Brain microvascular endothelial cell (primary cell): ENCODE measurements around the gene TM4SF20.
"Not testable (repeated sequence)": the region's sequence is repeated elsewhere in the genome, so short reads cannot be mapped to it uniquely, and the experiment has no call there.

Experiments
- DNase-seq: peaks from one replicate; pipeline ENCODE4 v3.0.0-alpha.2; 2020
- H3K27ac ChIP-seq: fragments of 250-450 bp; sonication (Bioruptor Pico); 2 replicates; pipeline ENCODE4 v1.5.1; 2020; ENCODE audit warnings: mild to moderate bottlenecking, moderate library complexity
- H3K27me3 ChIP-seq: fragments of 250-450 bp; sonication (Bioruptor Pico); replicated peaks from 2 replicates; pipeline ENCODE4 v1.5.1; 2020; ENCODE audit warnings: mild to moderate bottlenecking
- H3K36me3 ChIP-seq: fragments of 250-450 bp; sonication (Bioruptor Pico); replicated peaks from 2 replicates; pipeline ENCODE4 v1.5.1; 2020; ENCODE audit warnings: mild to moderate bottlenecking
- H3K4me3 ChIP-seq: 2 replicates; pipeline ENCODE4 v1.5.1; 2011; ENCODE audit warnings: low read depth, mild to moderate bottlenecking, control low read depth, low read length, moderate library complexity
- CTCF ChIP-seq: IDR thresholded peaks from 2 replicates; pipeline ENCODE4 v1.5.1; 2011; ENCODE audit warnings: low read depth, mild to moderate bottlenecking, moderate library complexity, low read length, control low read depth, inconsistent platforms; ENCODE audit errors: missing control alignments
- in situ Hi-C: cut with HindIII; loops from 2 replicates; pipeline ENCODE4 v1.10.0; 2017; ENCODE audit warnings: low sequenced_read_pairs, low pct_ligation_motif_present

The TM4SF20 gene

GRCh38 chr2:227395556-227395955, 16.4 kb upstream of the TM4SF20 start:
- H3K27ac ChIP-seq = no peak overlapping the region
- DNase-seq = no peak
- no peak for TF ChIP-seq CTCF
- H3K27me3 ChIP-seq = no peaks in the 10 kb centered on the region
- H3K36me3 ChIP-seq = no peaks in the 10 kb centered on the region
- in situ Hi-C loops = no loop called here
- H3K4me3 ChIP-seq = no peak overlapping the region

GRCh38 chr2:227394401-227394800, 15.3 kb upstream of the TM4SF20 start:
- Histone ChIP-seq H3K36me3 (no peaks in the 10 kb centered on the region), H3K27me3 (no peaks in the 10 kb centered on the region), H3K27ac (no peak overlapping the region), H3K4me3 (no peak overlapping the region)
- no peak for DNase-seq
- in situ Hi-C loops = no loop called here
- TF ChIP-seq CTCF = no peak

- H3K27ac ChIP-seq = no peak overlapping the region
- in situ Hi-C loops = no loop called here
- no peaks in the 10 kb centered on the region for H3K36me3 ChIP-seq
- H3K4me3 ChIP-seq = no peak overlapping the region
- no peaks in the 10 kb centered on the region for H3K27me3 ChIP-seq
- no peak for TF ChIP-seq CTCF
- DNase-seq = no peak
Observed at GRCh38 chr2:227390468-227391256, 11.6 kb upstream of the TM4SF20 start.

- no peak for TF ChIP-seq CTCF
- Histone ChIP-seq H3K4me3 (no peak overlapping the region), H3K27ac (no peak overlapping the region), H3K36me3 (no peaks in the 10 kb centered on the region), H3K27me3 (no peaks in the 10 kb centered on the region)
- DNase-seq = no peak
- in situ Hi-C loops = no loop called here
Observed at GRCh38 chr2:227389661-227390060, 10.6 kb upstream of the TM4SF20 start.

- Histone ChIP-seq H3K27ac (no peak overlapping the region), H3K36me3 (no peaks in the 10 kb centered on the region), H3K4me3 (no peak overlapping the region), H3K27me3 (no peaks in the 10 kb centered on the region)
- no peak for DNase-seq
- in situ Hi-C loops = no loop called here
- no peak for TF ChIP-seq CTCF
Observed at GRCh38 chr2:227389231-227389630, 10.1 kb upstream of the TM4SF20 start.

- no peaks in the 10 kb centered on the region for H3K27me3 ChIP-seq
- TF ChIP-seq CTCF = no peak
- H3K27ac ChIP-seq = peak overlapping the region; percentile 66
- in situ Hi-C loops = no loop called here
- H3K4me3 ChIP-seq = no peak overlapping the region
- peak; percentile 86 for DNase-seq
- no peaks in the 10 kb centered on the region for H3K36me3 ChIP-seq
Observed at GRCh38 chr2:227388537-227389011, 9.5 kb upstream of the TM4SF20 start.

- H3K36me3 ChIP-seq, in situ Hi-C loops, DNase-seq, H3K27me3 ChIP-seq, H3K4me3 ChIP-seq: not testable (repeated sequence)
- H3K27ac ChIP-seq = peak within 1 kb of the TSS; percentile 66
Observed at GRCh38 chr2:227387583-227387982, 8.5 kb upstream of the TM4SF20 start, which contains the start of gene SCYGR1. TSS of gene SCYGR1 (minus strand) at chr2:227387949. CDS start at chr2:227387949, 0 bp downstream.
